Measurements from ENCODE around the gene ERI3. TPM values are rescaled to one million over a fixed set of nuclear protein-coding genes. Genes with fewer than 3 reads are reported as not detected.

Gene ERI3
- total and polyA plus RNA-seq, 10 of the 15 experiments (the other 5 are each of a cell fraction or from before 2014, with no cell fraction given) = 20.6 to 90.4 (median 41.2) TPM

DNA sequence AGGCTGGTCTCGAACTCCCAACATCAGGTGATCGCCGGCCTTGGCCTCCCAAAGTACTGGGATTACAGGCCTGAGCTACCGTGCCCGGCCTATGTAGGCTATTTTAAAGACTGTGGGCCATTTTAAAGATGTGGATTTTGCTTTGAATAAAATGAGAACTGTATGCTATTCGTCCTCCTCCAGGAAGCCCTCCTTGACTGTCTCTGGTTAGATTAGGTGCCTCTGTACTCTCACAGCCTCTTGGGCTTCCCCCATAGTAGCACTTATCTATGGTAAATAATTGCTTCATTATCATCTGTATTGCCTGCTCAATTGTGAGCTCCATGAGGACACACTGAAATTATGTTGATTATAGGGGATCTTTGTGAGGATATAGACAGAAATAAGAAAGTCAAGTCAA lies 20.5 kb upstream of the ERI3 start:
- no peak overlapping the region for H3K9ac ChIP-seq (ENCODE audit: control insufficient read depth, insufficient read depth, low read length)
- FAIRE-seq = no peak
- ChIA-PET POLR2A (interaction anchor here (0.6 kb wide), 1 partner anchor 603 kb away, joined by 4 read pairs; no protein-coding TSS in a partner anchor), SMC1A (ENCODE audit: uncharacterized antibody, unreplicated experiment) (no interaction called here), CTCF (interaction anchor here (1.1 to 3.9 kb wide), 3 partner anchors 10 to 277 kb away, joined by 3 to 20 read pairs (median 10); no protein-coding TSS in a partner anchor), RAD21 (ENCODE audit: unreplicated experiment) (no interaction called here)
- H3K79me2 ChIP-seq (ENCODE audit: control insufficient read depth, insufficient read depth, low read length) = no peaks in the 10 kb centered on the region
- BruUV-seq (replicated peaks) = no TSS peak
- WGBS (ENCODE audit: insufficient coverage, insufficient replicate concordance, low lambda C conversion rate, missing lambda C conversion rate) = 60% methylated on average over 6 of the region's 6 CpGs
- ATAC-seq = no peak
- intact Hi-C loops (cut with micrococcal nuclease; ENCODE audit: unreplicated experiment) = loop anchor here (5.0 kb wide), 1 partner anchor 277 kb away; no protein-coding TSS in a partner anchor
- H3K27me3 ChIP-seq (replicated peaks in 1 of 2; ENCODE audit: control insufficient read depth in 2 of 2, insufficient read depth in 2 of 2, low read length in 1 of 2) = no peaks in the 10 kb centered on the region
- TF ChIP-seq ATF7 (IDR thresholded peaks at IDR 0.05; ENCODE audit: low read depth) (no peak), RB1 (IDR thresholded peaks at IDR 0.05; ENCODE audit: borderline replicate concordance) (no peak), KLF5 (IDR thresholded peaks at IDR 0.05; ENCODE audit: partially characterized antibody) (no peak), CREB1 (IDR thresholded peaks at IDR 0.05; ENCODE audit: low read depth) (no peak), MEF2A (IDR thresholded peaks at IDR 0.05; ENCODE audit: insufficient read depth, low read depth, low read length) (no peak), POU2F2 (IDR thresholded peaks at IDR 0.05; ENCODE audit: borderline replicate concordance, low read depth, low read length) (no peak), NFIC (IDR thresholded peaks at IDR 0.05; ENCODE audit: low read depth, low read length) (no peak), CBX3 (IDR thresholded peaks at IDR 0.05; ENCODE audit: borderline replicate concordance, low read depth) (no peak), RCOR1 (conservative IDR thresholded peaks at IDR 0.05; ENCODE audit: low read depth, low read length) (no peak), TARDBP (IDR thresholded peaks at IDR 0.05; ENCODE audit: borderline replicate concordance) (no peak), ZNF217 (IDR thresholded peaks at IDR 0.05) (no peak)
- TF ChIP-seq, protein P1, sequence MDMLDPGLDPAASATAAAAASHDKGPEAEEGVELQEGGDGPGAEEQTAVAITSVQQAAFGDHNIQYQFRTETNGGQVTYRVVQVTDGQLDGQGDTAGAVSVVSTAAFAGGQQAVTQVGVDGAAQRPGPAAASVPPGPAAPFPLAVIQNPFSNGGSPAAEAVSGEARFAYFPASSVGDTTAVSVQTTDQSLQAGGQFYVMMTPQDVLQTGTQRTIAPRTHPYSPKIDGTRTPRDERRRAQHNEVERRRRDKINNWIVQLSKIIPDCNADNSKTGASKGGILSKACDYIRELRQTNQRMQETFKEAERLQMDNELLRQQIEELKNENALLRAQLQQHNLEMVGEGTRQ (IDR thresholded peaks at IDR 0.05; ENCODE audit: borderline replicate concordance, low read depth, low read length) = no peak
- TF ChIP-seq, protein P2, sequence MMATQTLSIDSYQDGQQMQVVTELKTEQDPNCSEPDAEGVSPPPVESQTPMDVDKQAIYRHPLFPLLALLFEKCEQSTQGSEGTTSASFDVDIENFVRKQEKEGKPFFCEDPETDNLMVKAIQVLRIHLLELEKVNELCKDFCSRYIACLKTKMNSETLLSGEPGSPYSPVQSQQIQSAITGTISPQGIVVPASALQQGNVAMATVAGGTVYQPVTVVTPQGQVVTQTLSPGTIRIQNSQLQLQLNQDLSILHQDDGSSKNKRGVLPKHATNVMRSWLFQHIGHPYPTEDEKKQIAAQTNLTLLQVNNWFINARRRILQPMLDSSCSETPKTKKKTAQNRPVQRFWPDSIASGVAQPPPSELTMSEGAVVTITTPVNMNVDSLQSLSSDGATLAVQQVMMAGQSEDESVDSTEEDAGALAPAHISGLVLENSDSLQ (IDR thresholded peaks at IDR 0.05) = no peak
- TF ChIP-seq, protein P3, sequence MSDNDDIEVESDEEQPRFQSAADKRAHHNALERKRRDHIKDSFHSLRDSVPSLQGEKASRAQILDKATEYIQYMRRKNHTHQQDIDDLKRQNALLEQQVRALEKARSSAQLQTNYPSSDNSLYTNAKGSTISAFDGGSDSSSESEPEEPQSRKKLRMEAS (IDR thresholded peaks at IDR 0.05; ENCODE audit: low read depth, low read length) = no peak
- TF ChIP-seq, protein P4, sequence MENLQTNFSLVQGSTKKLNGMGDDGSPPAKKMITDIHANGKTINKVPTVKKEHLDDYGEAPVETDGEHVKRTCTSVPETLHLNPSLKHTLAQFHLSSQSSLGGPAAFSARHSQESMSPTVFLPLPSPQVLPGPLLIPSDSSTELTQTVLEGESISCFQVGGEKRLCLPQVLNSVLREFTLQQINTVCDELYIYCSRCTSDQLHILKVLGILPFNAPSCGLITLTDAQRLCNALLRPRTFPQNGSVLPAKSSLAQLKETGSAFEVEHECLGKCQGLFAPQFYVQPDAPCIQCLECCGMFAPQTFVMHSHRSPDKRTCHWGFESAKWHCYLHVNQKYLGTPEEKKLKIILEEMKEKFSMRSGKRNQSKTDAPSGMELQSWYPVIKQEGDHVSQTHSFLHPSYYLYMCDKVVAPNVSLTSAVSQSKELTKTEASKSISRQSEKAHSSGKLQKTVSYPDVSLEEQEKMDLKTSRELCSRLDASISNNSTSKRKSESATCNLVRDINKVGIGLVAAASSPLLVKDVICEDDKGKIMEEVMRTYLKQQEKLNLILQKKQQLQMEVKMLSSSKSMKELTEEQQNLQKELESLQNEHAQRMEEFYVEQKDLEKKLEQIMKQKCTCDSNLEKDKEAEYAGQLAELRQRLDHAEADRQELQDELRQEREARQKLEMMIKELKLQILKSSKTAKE (IDR thresholded peaks at IDR 0.05; ENCODE audit: low read depth, poor library complexity, severe bottlenecking) = no peak
- TF ChIP-seq, protein P5, sequence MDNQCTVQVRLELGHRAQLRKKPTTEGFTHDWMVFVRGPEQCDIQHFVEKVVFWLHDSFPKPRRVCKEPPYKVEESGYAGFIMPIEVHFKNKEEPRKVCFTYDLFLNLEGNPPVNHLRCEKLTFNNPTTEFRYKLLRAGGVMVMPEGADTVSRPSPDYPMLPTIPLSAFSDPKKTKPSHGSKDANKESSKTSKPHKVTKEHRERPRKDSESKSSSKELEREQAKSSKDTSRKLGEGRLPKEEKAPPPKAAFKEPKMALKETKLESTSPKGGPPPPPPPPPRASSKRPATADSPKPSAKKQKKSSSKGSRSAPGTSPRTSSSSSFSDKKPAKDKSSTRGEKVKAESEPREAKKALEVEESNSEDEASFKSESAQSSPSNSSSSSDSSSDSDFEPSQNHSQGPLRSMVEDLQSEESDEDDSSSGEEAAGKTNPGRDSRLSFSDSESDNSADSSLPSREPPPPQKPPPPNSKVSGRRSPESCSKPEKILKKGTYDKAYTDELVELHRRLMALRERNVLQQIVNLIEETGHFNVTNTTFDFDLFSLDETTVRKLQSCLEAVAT (IDR thresholded peaks at IDR 0.05) = no peak
- H2AFZ ChIP-seq (ENCODE audit: control insufficient read depth, low read depth, low read length) = no peak overlapping the region
- H4K20me1 ChIP-seq (ENCODE audit: control insufficient read depth, insufficient read depth) = no peaks in the 10 kb centered on the region
- DNase-seq (ENCODE audit: low read depth, low spot score) = no peak
- no peaks in the 10 kb centered on the region for H3K4me1 ChIP-seq (ENCODE audit: control insufficient read depth, insufficient read depth, low read length)
- H3K9me3 ChIP-seq (replicated peaks; ENCODE audit: control insufficient read depth, insufficient read depth, low read length) = no peaks in the 10 kb centered on the region
- H3K4me3 ChIP-seq = no peak overlapping the region
- no peak overlapping the region for H3K4me2 ChIP-seq (ENCODE audit: control insufficient read depth, insufficient read depth)
- in situ Hi-C loops (cut with MboI) = loop anchor here (5.0 kb wide), 1 partner anchor 217 kb away; no protein-coding TSS in a partner anchor
- no peaks in the 10 kb centered on the region for H3K36me3 ChIP-seq (ENCODE audit: control insufficient read depth in 2 of 2, insufficient read depth in 2 of 2, low read length in 1 of 2)
- H3K27ac ChIP-seq (ENCODE audit: control insufficient read depth, insufficient read depth) = no peak overlapping the region

Data from GM12878 (cell line).